Neural cell (in vitro differentiated cells): ENCODE results near the gene PBXIP1. TPM values are rescaled to one million over a fixed set of nuclear protein-coding genes. Genes with fewer than 3 reads are reported as not detected.

ENCODE experiments used
- H2AFZ ChIP-seq: fragments of 200-600, 300-800 bp; sonication (generic), shearing (Covaris generic); 2 replicates; pipeline ENCODE4 v1.6.0; 2014; ENCODE audit warnings: low read depth, mild to moderate bottlenecking, antibody characterized with exemption, low read length, moderate library complexity
- H3F3A ChIP-seq: fragments of 200-600 bp; shearing (Covaris generic); 2 replicates; pipeline ENCODE4 v1.6.1; 2016; ENCODE audit warnings: mild to moderate bottlenecking, moderate library complexity, mixed read lengths, antibody characterized with exemption, low read length; ENCODE audit not compliant: insufficient read depth, poor library complexity, severe bottlenecking
- H3K27ac ChIP-seq: fragments of 200-600, 300-800 bp; sonication (generic), shearing (Covaris generic); 2 replicates; pipeline ENCODE4 v1.5.1; 2014; ENCODE audit warnings: mild to moderate bottlenecking, low read length, moderate library complexity
- H3K27me3 ChIP-seq: fragments of 300-800, 200-600 bp; sonication (generic), shearing (Covaris generic); 2 replicates; pipeline ENCODE4 v1.6.0; 2014; ENCODE audit warnings: mild to moderate bottlenecking, low read depth, low read length, moderate library complexity; ENCODE audit not compliant: insufficient read depth
- H3K36me3 ChIP-seq: fragments of 300-800, 200-600 bp; sonication (generic), shearing (Covaris generic); 2 replicates; pipeline ENCODE4 v1.5.1; 2014; ENCODE audit warnings: mild to moderate bottlenecking, antibody characterized with exemption, low read length, moderate library complexity; ENCODE audit not compliant: insufficient read depth
- H3K4me2 ChIP-seq: fragments of 300-800, 200-600 bp; sonication (generic), shearing (Covaris generic); 2 replicates; pipeline ENCODE4 v1.6.0; 2014; ENCODE audit warnings: mild to moderate bottlenecking, low read length
- H3K4me3 ChIP-seq: fragments of 300-800, 200-600 bp; sonication (generic), shearing (Covaris generic); 2 replicates; pipeline ENCODE4 v1.5.1; 2014; ENCODE audit warnings: mild to moderate bottlenecking, low read length, moderate library complexity
- H3K79me2 ChIP-seq: fragments of 200-600 bp; shearing (Covaris generic); replicated peaks from 2 replicates; pipeline ENCODE4 v1.6.0; 2014; ENCODE audit warnings: mild to moderate bottlenecking, low read length, moderate library complexity; ENCODE audit not compliant: insufficient read depth
- H3K9ac ChIP-seq: fragments of 300-800, 200-600 bp; sonication (generic), shearing (Covaris generic); 2 replicates; pipeline ENCODE4 v1.6.1; 2016; ENCODE audit warnings: mild to moderate bottlenecking, low read length, mixed read lengths
- H3K9me2 ChIP-seq: fragments of 200-600 bp; shearing (Covaris generic); 2 replicates; pipeline ENCODE4 v1.6.1; 2016; ENCODE audit warnings: mild to moderate bottlenecking, low read length, mixed read lengths; ENCODE audit not compliant: insufficient read depth
- H3K9me3 ChIP-seq: fragments of 200-600, 300-800 bp; sonication (generic), shearing (Covaris generic); 2 replicates; pipeline ENCODE4 v1.6.1; 2016; ENCODE audit warnings: mild to moderate bottlenecking, mixed run types, low read length, moderate library complexity, mixed read lengths
- H4K20me1 ChIP-seq: fragments of 200-600 bp; shearing (Covaris generic); 2 replicates; pipeline ENCODE4 v1.6.1; 2016; ENCODE audit warnings: mild to moderate bottlenecking, mixed run types; ENCODE audit not compliant: insufficient read depth
- EP300 ChIP-seq: fragments of 450-650 bp; conservative IDR thresholded peaks from 2 replicates; pipeline ENCODE4 v1.6.1; 2014; ENCODE audit warnings: antibody characterized with exemption, mild to moderate bottlenecking, moderate library complexity; ENCODE audit not compliant: poor library complexity, severe bottlenecking
- EZH2 ChIP-seq: fragments of 200-600, 300-800 bp; shearing (Covaris generic), sonication (generic); IDR thresholded peaks from 2 replicates; pipeline ENCODE4 v1.6.1; 2014; ENCODE audit warnings: antibody characterized with exemption, low read length, borderline replicate concordance, mild to moderate bottlenecking; ENCODE audit not compliant: insufficient read depth, poor library complexity, severe bottlenecking
- MXI1 ChIP-seq: fragments of 450-650 bp; conservative IDR thresholded peaks from 2 replicates; pipeline ENCODE4 v1.6.1; 2014; ENCODE audit warnings: antibody characterized with exemption, mild to moderate bottlenecking; ENCODE audit not compliant: poor library complexity, severe bottlenecking
- POLR2AphosphoS5 ChIP-seq: IDR thresholded peaks from 2 replicates; pipeline ENCODE4 v1.6.1; 2012
- RAD21 ChIP-seq: fragments of 450-650 bp; conservative IDR thresholded peaks from 2 replicates; pipeline ENCODE4 v1.6.1; 2014; ENCODE audit warnings: antibody characterized with exemption, mild to moderate bottlenecking, moderate library complexity
- REST ChIP-seq: IDR thresholded peaks from 2 replicates; pipeline ENCODE4 v1.6.1; 2012; ENCODE audit warnings: borderline replicate concordance
- SMC3 ChIP-seq: fragments of 450-650 bp; conservative IDR thresholded peaks from 2 replicates; pipeline ENCODE4 v1.6.1; 2014; ENCODE audit warnings: antibody characterized with exemption, mild to moderate bottlenecking, moderate library complexity; ENCODE audit not compliant: poor library complexity
- TAF1 ChIP-seq: IDR thresholded peaks from 2 replicates; pipeline ENCODE4 v1.6.1; 2012; ENCODE audit warnings: low read depth
- polyA plus RNA-seq: library from polyadenylated mRNA; depleted of rRNA; stranded (reverse); fragments of >200 nt; gene quantifications from 2 replicates; pipeline ENCODE4 v1.2.3, GENCODE V29; 2014
- TF ChIP-seq, protein P1 (sequence below): fragments of 450-650 bp; IDR thresholded peaks from 2 replicates; pipeline ENCODE4 v1.5.1; 2014; ENCODE audit warnings: antibody characterized with exemption, mild to moderate bottlenecking, moderate library complexity; ENCODE audit not compliant: poor library complexity, severe bottlenecking

Gene PBXIP1
- polyA plus RNA-seq, 1 donor from 2014 or later = 5.4 TPM

DNA sequence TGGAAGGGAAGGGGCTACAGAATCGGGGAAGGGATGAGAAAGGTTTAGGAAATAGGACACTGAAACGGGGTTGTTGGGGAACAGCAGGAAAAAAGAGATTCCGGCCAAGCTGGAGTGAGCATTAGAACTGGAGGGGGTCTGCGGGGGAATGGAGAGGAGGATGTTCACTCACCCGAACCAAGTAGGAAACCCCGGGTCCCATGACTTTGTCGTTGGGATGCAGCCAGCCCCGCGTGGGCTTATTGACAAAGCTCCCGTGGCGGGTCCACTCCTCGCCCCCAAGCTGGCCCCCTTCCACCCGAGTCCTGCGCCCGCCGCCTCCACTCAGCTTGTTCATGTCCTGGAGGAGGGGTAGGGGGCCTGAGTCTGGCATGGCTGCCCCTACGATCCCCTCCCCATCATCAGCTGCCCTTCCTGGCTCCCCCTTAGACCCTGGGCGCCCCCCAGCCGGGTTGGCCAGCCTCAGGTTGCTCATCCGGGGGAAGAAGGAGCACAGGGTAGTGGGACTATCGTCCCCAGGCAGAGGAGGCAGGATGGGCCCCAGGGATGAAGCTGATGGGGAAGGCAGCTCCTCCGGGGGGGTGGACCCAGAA is 14.1 kb upstream of the PBXIP1 start:
- Histone ChIP-seq H3K4me3 (peak overlapping the region; percentile 48), H3K27me3 (no peaks in the 10 kb centered on the region), H3F3A (peaks cover under 1% of the 10 kb centered on the region), H3K27ac (no peak overlapping the region), H3K79me2 (no peaks in the 10 kb centered on the region), H3K4me2 (no peak overlapping the region), H4K20me1 (no peaks in the 10 kb centered on the region), H3K9ac (peak overlapping the region; percentile 41), H3K9me3 (no peaks in the 10 kb centered on the region), H3K9me2 (no peaks in the 10 kb centered on the region), H3K36me3 (no peaks in the 10 kb centered on the region), H2AFZ (no peak overlapping the region)
- TF ChIP-seq EZH2 (no peak), TAF1 (no peak), REST (no peak), RAD21 (no peak), EP300 (no peak), POLR2AphosphoS5 (no peak), SMC3 (no peak), MXI1 (no peak)
- TF ChIP-seq, protein P1, sequence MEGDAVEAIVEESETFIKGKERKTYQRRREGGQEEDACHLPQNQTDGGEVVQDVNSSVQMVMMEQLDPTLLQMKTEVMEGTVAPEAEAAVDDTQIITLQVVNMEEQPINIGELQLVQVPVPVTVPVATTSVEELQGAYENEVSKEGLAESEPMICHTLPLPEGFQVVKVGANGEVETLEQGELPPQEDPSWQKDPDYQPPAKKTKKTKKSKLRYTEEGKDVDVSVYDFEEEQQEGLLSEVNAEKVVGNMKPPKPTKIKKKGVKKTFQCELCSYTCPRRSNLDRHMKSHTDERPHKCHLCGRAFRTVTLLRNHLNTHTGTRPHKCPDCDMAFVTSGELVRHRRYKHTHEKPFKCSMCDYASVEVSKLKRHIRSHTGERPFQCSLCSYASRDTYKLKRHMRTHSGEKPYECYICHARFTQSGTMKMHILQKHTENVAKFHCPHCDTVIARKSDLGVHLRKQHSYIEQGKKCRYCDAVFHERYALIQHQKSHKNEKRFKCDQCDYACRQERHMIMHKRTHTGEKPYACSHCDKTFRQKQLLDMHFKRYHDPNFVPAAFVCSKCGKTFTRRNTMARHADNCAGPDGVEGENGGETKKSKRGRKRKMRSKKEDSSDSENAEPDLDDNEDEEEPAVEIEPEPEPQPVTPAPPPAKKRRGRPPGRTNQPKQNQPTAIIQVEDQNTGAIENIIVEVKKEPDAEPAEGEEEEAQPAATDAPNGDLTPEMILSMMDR = no peak

DNA sequence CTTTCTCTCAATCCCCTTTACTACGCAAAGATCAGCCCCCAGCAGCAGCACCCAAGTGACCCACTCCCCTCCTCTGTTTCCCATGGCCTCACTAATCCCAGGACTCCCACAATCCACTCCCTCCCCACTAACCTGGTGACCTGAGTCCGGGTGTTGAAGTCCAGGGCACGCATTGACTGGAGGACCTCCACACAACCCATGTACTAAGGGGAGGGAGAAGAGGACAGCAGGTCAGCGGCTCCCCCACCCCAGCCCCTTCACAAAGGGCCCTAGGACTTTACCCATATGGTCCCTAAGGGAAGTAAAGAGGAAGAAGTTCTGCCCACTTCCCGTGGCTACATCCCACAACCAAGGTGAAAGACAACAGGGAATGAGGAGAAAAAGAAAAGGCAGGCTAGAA is 13.3 kb upstream of the PBXIP1 start:
- H3K36me3 ChIP-seq = no peaks in the 10 kb centered on the region
- H3K27me3 ChIP-seq = no peaks in the 10 kb centered on the region
- no peak overlapping the region for H3K27ac ChIP-seq
- no peaks in the 10 kb centered on the region for H4K20me1 ChIP-seq
- TF ChIP-seq EP300 (no peak), RAD21 (no peak), REST (no peak), MXI1 (no peak), POLR2AphosphoS5 (no peak), TAF1 (no peak), EZH2 (no peak), SMC3 (no peak)
- TF ChIP-seq, protein P1 = no peak
- no peak overlapping the region for H3K4me2 ChIP-seq
- no peak overlapping the region for H2AFZ ChIP-seq
- no peaks in the 10 kb centered on the region for H3K9me2 ChIP-seq
- no peaks in the 10 kb centered on the region for H3F3A ChIP-seq
- no peak overlapping the region for H3K4me3 ChIP-seq
- H3K9me3 ChIP-seq = no peaks in the 10 kb centered on the region
- no peak overlapping the region for H3K9ac ChIP-seq
- no peaks in the 10 kb centered on the region for H3K79me2 ChIP-seq
